Panc1 (cell line): ENCODE measurements around the gene CPNE4. TPM values are rescaled to one million over a fixed set of nuclear protein-coding genes. Genes with fewer than 3 reads are reported as not detected.

Experiments
- ATAC-seq: fragments of 200-7000 bp; cut with Tn5 transposase; 2 replicates; pipeline ENCODE4 v1.9.1; 2020; ENCODE audit warnings: mild to moderate bottlenecking, moderate library complexity
- BruUV-seq: library from RNA; stranded (reverse); fragments of 400-500 nt; replicated peaks from 2 replicates; lab custom pipeline; 2021; lab: Mats Ljungman, UMichigan
- CTCF ChIA-PET: fragments of 300-600 bp; sonication (Branson Sonifier 250); formaldehyde crosslinking; loops from one replicate; lab custom pipeline; 2022; ENCODE audit warnings: antibody characterized with exemption; lab: Charles Lee
- POLR2A ChIA-PET: fragments of 300-600 bp; sonication (Branson Sonifier 250); formaldehyde crosslinking; loops from one replicate; lab custom pipeline; 2022; ENCODE audit warnings: antibody characterized with exemption; lab: Charles Lee
- DNase-seq: peaks from one replicate; pipeline ENCODE4 v3.0.0-alpha.2; 2010; ENCODE audit warnings: low read depth, low spot score
- H3K27ac ChIP-seq: 2 replicates; pipeline ENCODE4 v1.5.1; 2011; ENCODE audit warnings: mild to moderate bottlenecking, low read length, inconsistent platforms
- H3K27me3 ChIP-seq: fragments of 200-500 bp; sonication (Bioruptor generic); 2 replicates; pipeline ENCODE4 v1.6.0; 2014; ENCODE audit warnings: low read length, inconsistent platforms; ENCODE audit not compliant: control insufficient read depth, insufficient read depth
- H3K36me3 ChIP-seq: fragments of 200-500 bp; sonication (Bioruptor generic); 2 replicates; pipeline ENCODE4 v1.5.1; 2014; ENCODE audit warnings: inconsistent platforms, mild to moderate bottlenecking, low read length, moderate library complexity; ENCODE audit not compliant: control insufficient read depth, insufficient read depth
- H3K4me1 ChIP-seq: 2 replicates; pipeline ENCODE4 v1.5.1; 2011; ENCODE audit warnings: inconsistent platforms, mild to moderate bottlenecking, low read length, moderate library complexity; ENCODE audit not compliant: control insufficient read depth, insufficient read depth
- H3K4me3 ChIP-seq, 2 experiments: 2 replicates each; pipeline ENCODE4 v1.5.1; 2011 to 2012; ENCODE audit warnings: low read depth in 2 of 2, low read length in 2 of 2, mild to moderate bottlenecking in 2 of 2, inconsistent platforms in 1 of 2, moderate library complexity in 1 of 2
- H3K9me3 ChIP-seq: fragments of 200-500 bp; sonication (Bioruptor generic); 2 replicates; pipeline ENCODE4 v1.5.1; 2014; ENCODE audit warnings: low read depth, mild to moderate bottlenecking, inconsistent platforms, low read length, moderate library complexity; ENCODE audit not compliant: control insufficient read depth, insufficient read depth
- POLR2AphosphoS5 ChIP-seq: IDR thresholded peaks from 2 replicates; pipeline ENCODE4 v1.6.1; 2012; ENCODE audit warnings: mild to moderate bottlenecking, low read depth, low read length, moderate library complexity
- SIN3A ChIP-seq: IDR thresholded peaks from 2 replicates; pipeline ENCODE4 v1.6.1; 2012; ENCODE audit warnings: low read depth, mild to moderate bottlenecking, low read length, moderate library complexity, borderline replicate concordance; ENCODE audit not compliant: insufficient read depth
- TCF7L2 ChIP-seq: IDR thresholded peaks from 2 replicates; pipeline ENCODE4 v1.6.1; 2011; ENCODE audit warnings: mild to moderate bottlenecking, low read depth, low read length, inconsistent platforms
- in situ Hi-C: cut with HindIII; loops from 2 replicates; pipeline ENCODE4 v1.10.0; 2016; ENCODE audit warnings: low sequenced_read_pairs, low pct_unique_long_range_greater_than_20kb
- intact Hi-C: fragments of 100-400 bp; cut with micrococcal nuclease; formaldehyde crosslinking; loops from one replicate; pipeline ENCODE4 v1.10.0; 2022; ENCODE audit not compliant: unreplicated experiment
- total RNA-seq: library from RNA; stranded (reverse); gene quantifications from one replicate; pipeline ENCODE4 v1.2.1, GENCODE V29; 2021; ENCODE audit not compliant: unreplicated experiment
- TF ChIP-seq, protein P1 (sequence below), 2 experiments: IDR thresholded peaks; 2 replicates each; pipeline ENCODE4 v1.6.1; 2011 to 2012; ENCODE audit warnings: low read depth in 2 of 2, control low read depth in 1 of 2, low read length in 1 of 2, mild to moderate bottlenecking in 1 of 2, moderate library complexity in 1 of 2; ENCODE audit not compliant: insufficient read depth in 1 of 2
- TF ChIP-seq, protein P2 (sequence below): fragments of 450-650 bp; IDR thresholded peaks from 2 replicates; pipeline ENCODE4 v1.5.1; 2017; ENCODE audit warnings: mild to moderate bottlenecking

The CPNE4 gene
- total RNA-seq, 1 experiment from 2014 or later: not detected

DNA sequence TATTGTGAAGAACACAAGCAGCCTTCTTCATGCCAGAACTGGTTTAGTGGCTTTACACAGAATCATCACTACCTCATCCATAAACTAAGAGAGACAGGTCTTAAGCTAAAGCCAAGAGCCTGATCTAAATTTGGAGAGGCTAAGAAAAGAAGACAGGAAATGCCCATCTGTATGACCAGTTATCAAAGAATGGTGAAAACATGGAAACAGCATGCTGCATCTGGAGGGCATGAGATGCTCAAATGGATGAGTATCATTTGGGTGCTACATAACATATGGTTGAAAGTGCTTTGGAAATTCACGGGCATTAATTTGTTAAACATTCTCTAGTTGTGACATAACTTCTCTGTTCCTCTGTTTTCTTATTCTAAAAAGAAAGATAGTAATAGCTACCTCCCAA is 112.5 kb downstream of the CPNE4 start:
- no peaks in the 10 kb centered on the region for H3K36me3 ChIP-seq
- TF ChIP-seq, protein P1, sequence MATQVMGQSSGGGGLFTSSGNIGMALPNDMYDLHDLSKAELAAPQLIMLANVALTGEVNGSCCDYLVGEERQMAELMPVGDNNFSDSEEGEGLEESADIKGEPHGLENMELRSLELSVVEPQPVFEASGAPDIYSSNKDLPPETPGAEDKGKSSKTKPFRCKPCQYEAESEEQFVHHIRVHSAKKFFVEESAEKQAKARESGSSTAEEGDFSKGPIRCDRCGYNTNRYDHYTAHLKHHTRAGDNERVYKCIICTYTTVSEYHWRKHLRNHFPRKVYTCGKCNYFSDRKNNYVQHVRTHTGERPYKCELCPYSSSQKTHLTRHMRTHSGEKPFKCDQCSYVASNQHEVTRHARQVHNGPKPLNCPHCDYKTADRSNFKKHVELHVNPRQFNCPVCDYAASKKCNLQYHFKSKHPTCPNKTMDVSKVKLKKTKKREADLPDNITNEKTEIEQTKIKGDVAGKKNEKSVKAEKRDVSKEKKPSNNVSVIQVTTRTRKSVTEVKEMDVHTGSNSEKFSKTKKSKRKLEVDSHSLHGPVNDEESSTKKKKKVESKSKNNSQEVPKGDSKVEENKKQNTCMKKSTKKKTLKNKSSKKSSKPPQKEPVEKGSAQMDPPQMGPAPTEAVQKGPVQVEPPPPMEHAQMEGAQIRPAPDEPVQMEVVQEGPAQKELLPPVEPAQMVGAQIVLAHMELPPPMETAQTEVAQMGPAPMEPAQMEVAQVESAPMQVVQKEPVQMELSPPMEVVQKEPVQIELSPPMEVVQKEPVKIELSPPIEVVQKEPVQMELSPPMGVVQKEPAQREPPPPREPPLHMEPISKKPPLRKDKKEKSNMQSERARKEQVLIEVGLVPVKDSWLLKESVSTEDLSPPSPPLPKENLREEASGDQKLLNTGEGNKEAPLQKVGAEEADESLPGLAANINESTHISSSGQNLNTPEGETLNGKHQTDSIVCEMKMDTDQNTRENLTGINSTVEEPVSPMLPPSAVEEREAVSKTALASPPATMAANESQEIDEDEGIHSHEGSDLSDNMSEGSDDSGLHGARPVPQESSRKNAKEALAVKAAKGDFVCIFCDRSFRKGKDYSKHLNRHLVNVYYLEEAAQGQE (IDR thresholded peaks at IDR 0.05; ENCODE audit: insufficient read depth in 1 of 2, low read depth in 2 of 2, low read length in 1 of 2): no peak
- TF ChIP-seq TCF7L2 (no peak), POLR2AphosphoS5 (no peak), SIN3A (no peak)
- TF ChIP-seq, protein P2, sequence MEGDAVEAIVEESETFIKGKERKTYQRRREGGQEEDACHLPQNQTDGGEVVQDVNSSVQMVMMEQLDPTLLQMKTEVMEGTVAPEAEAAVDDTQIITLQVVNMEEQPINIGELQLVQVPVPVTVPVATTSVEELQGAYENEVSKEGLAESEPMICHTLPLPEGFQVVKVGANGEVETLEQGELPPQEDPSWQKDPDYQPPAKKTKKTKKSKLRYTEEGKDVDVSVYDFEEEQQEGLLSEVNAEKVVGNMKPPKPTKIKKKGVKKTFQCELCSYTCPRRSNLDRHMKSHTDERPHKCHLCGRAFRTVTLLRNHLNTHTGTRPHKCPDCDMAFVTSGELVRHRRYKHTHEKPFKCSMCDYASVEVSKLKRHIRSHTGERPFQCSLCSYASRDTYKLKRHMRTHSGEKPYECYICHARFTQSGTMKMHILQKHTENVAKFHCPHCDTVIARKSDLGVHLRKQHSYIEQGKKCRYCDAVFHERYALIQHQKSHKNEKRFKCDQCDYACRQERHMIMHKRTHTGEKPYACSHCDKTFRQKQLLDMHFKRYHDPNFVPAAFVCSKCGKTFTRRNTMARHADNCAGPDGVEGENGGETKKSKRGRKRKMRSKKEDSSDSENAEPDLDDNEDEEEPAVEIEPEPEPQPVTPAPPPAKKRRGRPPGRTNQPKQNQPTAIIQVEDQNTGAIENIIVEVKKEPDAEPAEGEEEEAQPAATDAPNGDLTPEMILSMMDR: no peak
- H3K4me3 ChIP-seq: no peak overlapping the region
- no peak overlapping the region for H3K27ac ChIP-seq
- no peaks in the 10 kb centered on the region for H3K9me3 ChIP-seq
- DNase-seq: no peak
- no TSS peak for BruUV-seq
- in situ Hi-C loops: no loop called here
- ATAC-seq: no peak
- POLR2A ChIA-PET: no interaction called here
- intact Hi-C loops: no loop called here
- H3K4me1 ChIP-seq: no peaks in the 10 kb centered on the region
- CTCF ChIA-PET: no interaction called here
- H3K27me3 ChIP-seq: no peaks in the 10 kb centered on the region

DNA sequence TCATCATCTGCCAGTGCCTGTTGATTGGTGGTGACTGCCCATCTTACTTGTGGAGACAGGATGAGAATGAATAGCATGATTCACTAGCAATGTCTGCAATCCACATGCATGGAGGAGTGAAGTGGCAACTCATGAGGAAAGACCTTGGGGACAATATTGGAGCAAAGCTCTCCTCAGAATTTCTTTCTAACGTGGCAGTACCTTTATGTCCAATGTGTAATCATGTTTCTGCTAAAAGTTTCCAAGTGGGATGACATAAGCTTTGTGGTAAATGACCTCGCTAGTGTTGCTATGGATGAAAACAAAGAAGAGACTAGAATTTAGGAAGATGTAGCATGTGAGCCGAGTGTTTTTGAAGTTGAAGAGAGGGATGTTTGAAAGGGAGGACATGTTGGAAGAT is 117.8 kb downstream of the CPNE4 start:
- TF ChIP-seq POLR2AphosphoS5 (no peak), SIN3A (no peak), TCF7L2 (no peak)
- TF ChIP-seq, protein P2: no peak
- TF ChIP-seq, protein P1 (IDR thresholded peaks at IDR 0.05; ENCODE audit: insufficient read depth in 1 of 2, low read depth in 2 of 2, low read length in 1 of 2): no peak
- no peak for ATAC-seq
- Histone ChIP-seq H3K9me3 (no peaks in the 10 kb centered on the region), H3K27ac (no peak overlapping the region), H3K27me3 (peaks cover 2% of the 10 kb centered on the region; the same call in 1 of the 2 replicates), H3K36me3 (no peaks in the 10 kb centered on the region), H3K4me1 (no peaks in the 10 kb centered on the region), H3K4me3 (no peak overlapping the region)
- no peak for DNase-seq
- ChIA-PET POLR2A (no interaction called here), CTCF (no interaction called here)
- intact Hi-C loops: no loop called here
- no TSS peak for BruUV-seq
- in situ Hi-C loops: no loop called here
